Measurements from ENCODE around the gene CBARP. TPM values are rescaled to one million over a fixed set of nuclear protein-coding genes. Genes with fewer than 3 reads are reported as not detected.

Gene CBARP
- total RNA-seq, 2 experiments from 2014 or later = 0.09 to 0.13 TPM

GRCh38 chr19:1249990-1250436 lies 12.2 kb upstream of the CBARP start:
- intact Hi-C loops (cut with micrococcal nuclease; ENCODE audit: unreplicated experiment) = loop anchor here (1.0 kb wide), 1 partner anchor 16 kb away; no protein-coding TSS in a partner anchor
- H3K4me2 ChIP-seq (ENCODE audit: low read length) = peak overlapping the region; percentile 100

GRCh38 chr19:1249298-1249989 lies 11.6 kb upstream of the CBARP start:
- Histone ChIP-seq H3K27ac (ENCODE audit: low read depth, low read length, poor library complexity, severe bottlenecking) (peak overlapping the region; percentile 87), H4K20me1 (ENCODE audit: insufficient read depth, low read length) (0 out of 2 replicates have a peak, but pooled peaks cover 7% of the 10 kb centered on the region), H2AFZ (ENCODE audit: low read length) (no peak overlapping the region), H3K4me1 (ENCODE audit: insufficient read depth, low read length, poor library complexity, severe bottlenecking) (peaks cover 46% of the 10 kb centered on the region), H3K4me2 (ENCODE audit: low read length) (peak overlapping the region; percentile 100), H3K79me2 (ENCODE audit: insufficient read depth, low read depth, low read length) (peaks cover 37% of the 10 kb centered on the region; the same call in 1 of the 2 replicates), H3K4me3 (ENCODE audit: low read depth, low read length, poor library complexity, severe bottlenecking) (peak overlapping the region; percentile 97), H3K9me3 (ENCODE audit: low read length) (no peaks in the 10 kb centered on the region), H3K36me3 (ENCODE audit: insufficient read depth, low read length) (peaks cover 56% of the 10 kb centered on the region), H3K9me2 (ENCODE audit: insufficient read depth, low read length) (no peaks in the 10 kb centered on the region)
- ChIA-PET CTCF (ENCODE audit: unreplicated experiment) (no interaction called here), POLR2A (no interaction called here)
- no peak for TF ChIP-seq CTCF (conservative IDR thresholded peaks at IDR 0.05; ENCODE audit: low read length)
- TF ChIP-seq EZH2phosphoT487 (IDR thresholded peaks at IDR 0.05; ENCODE audit: borderline replicate concordance, low read depth, low read length) = no peak
- intact Hi-C loops (cut with micrococcal nuclease; ENCODE audit: unreplicated experiment) = loop anchor here (1.0 kb wide), 1 partner anchor 17 kb away; no protein-coding TSS in a partner anchor
- no TSS peak for BruUV-seq (replicated peaks)
- peak; percentile 96 for DNase-seq (ENCODE audit: low spot score)

More at GRCh38 chr19:1249990-1250436, 12.2 kb upstream of the CBARP start:
- Histone ChIP-seq H3K79me2 (ENCODE audit: insufficient read depth, low read depth, low read length) (peaks cover 38% of the 10 kb centered on the region; the same call in 1 of the 2 replicates), H3K27ac (ENCODE audit: low read depth, low read length, poor library complexity, severe bottlenecking) (peak overlapping the region; percentile 87), H4K20me1 (ENCODE audit: insufficient read depth, low read length) (0 out of 2 replicates have a peak, but pooled peaks cover 7% of the 10 kb centered on the region), H3K4me3 (ENCODE audit: low read depth, low read length, poor library complexity, severe bottlenecking) (peak overlapping the region; percentile 97), H2AFZ (ENCODE audit: low read length) (no peak overlapping the region), H3K9me2 (ENCODE audit: insufficient read depth, low read length) (no peaks in the 10 kb centered on the region), H3K9me3 (ENCODE audit: low read length) (no peaks in the 10 kb centered on the region), H3K4me1 (ENCODE audit: insufficient read depth, low read length, poor library complexity, severe bottlenecking) (peaks cover 40% of the 10 kb centered on the region), H3K36me3 (ENCODE audit: insufficient read depth, low read length) (peaks cover 57% of the 10 kb centered on the region)
- no peak for DNase-seq (ENCODE audit: low spot score)
- ChIA-PET POLR2A (no interaction called here), CTCF (ENCODE audit: unreplicated experiment) (no interaction called here)
- BruUV-seq (replicated peaks) = no TSS peak
- no peak for TF ChIP-seq CTCF (conservative IDR thresholded peaks at IDR 0.05; ENCODE audit: low read length)
- TF ChIP-seq EZH2phosphoT487 (IDR thresholded peaks at IDR 0.05; ENCODE audit: borderline replicate concordance, low read depth, low read length) = no peak

Data from OCI-LY7 (cell line).